ENCODE data around the gene TMEM62.

TMEM62 gene

GRCh38 chr15:43208052-43209002 lies 74.9 kb downstream of the TMEM62 start:
- TF ChIP-seq, protein P1, sequence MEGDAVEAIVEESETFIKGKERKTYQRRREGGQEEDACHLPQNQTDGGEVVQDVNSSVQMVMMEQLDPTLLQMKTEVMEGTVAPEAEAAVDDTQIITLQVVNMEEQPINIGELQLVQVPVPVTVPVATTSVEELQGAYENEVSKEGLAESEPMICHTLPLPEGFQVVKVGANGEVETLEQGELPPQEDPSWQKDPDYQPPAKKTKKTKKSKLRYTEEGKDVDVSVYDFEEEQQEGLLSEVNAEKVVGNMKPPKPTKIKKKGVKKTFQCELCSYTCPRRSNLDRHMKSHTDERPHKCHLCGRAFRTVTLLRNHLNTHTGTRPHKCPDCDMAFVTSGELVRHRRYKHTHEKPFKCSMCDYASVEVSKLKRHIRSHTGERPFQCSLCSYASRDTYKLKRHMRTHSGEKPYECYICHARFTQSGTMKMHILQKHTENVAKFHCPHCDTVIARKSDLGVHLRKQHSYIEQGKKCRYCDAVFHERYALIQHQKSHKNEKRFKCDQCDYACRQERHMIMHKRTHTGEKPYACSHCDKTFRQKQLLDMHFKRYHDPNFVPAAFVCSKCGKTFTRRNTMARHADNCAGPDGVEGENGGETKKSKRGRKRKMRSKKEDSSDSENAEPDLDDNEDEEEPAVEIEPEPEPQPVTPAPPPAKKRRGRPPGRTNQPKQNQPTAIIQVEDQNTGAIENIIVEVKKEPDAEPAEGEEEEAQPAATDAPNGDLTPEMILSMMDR (IDR thresholded peaks at IDR 0.05; ENCODE audit: low read depth, low read length), result no peak
- Histone ChIP-seq H3K27me3 (no peaks in the 10 kb centered on the region), H3K4me1 (peaks cover 5% of the 10 kb centered on the region), H3K4me3 (ENCODE audit: low read depth, low read length) (no peak overlapping the region), H3K36me3 (no peaks in the 10 kb centered on the region), H3K9me3 (no peaks in the 10 kb centered on the region)
- peak; percentile 43 for DNase-seq

DNA sequence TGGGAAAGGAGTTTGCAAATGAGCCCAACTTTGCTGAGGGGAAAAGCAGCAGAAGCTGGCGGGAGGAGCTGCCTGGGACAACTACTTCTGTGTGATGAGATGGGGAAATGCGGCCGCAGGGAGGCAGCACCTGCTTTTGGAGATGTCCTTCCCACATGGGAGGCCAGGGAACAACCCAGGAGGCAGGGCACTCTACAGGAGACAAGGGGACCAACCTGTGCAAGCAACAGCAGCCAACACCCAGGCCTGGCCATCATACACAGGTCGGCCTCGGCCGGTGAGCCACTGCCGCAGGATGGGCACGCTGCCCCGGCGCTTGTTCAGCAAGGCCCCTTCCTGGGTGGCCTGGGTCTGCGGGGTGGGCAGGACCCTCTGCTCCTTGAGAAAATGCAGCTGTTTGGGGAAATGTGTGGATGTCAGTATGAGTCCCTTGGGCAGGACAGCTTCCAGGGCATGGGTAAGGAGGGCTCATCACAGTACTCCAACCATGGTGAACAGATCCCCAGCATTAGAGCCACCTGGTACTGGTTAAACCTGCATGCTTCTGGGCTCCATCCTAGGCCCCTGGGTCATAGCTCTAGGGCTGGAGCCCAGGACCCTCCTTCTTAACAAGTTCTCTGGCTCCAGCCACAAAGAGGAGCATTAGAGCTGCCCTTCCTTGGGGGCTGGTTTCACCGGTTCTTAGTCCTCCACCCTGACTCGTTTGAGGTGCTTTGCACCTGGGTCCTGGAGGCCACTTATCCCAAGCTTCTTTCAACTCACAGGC lies 75.9 kb downstream of the TMEM62 start:
- TF ChIP-seq, protein P1 (IDR thresholded peaks at IDR 0.05; ENCODE audit: low read depth, low read length), result no peak
- H3K4me3 ChIP-seq (ENCODE audit: low read depth, low read length), result no peak overlapping the region
- no peaks in the 10 kb centered on the region for H3K27me3 ChIP-seq

GRCh38 chr15:43210172-43210745 lies 76.9 kb downstream of the TMEM62 start:
- no peaks in the 10 kb centered on the region for H3K27me3 ChIP-seq
- H3K9me3 ChIP-seq, result no peaks in the 10 kb centered on the region

More for the DNA sequence above, 75.9 kb downstream of the TMEM62 start:
- DNase-seq, result no peak
- peaks cover 5% of the 10 kb centered on the region for H3K4me1 ChIP-seq
- no peaks in the 10 kb centered on the region for H3K36me3 ChIP-seq
- H3K9me3 ChIP-seq, result no peaks in the 10 kb centered on the region

DNA sequence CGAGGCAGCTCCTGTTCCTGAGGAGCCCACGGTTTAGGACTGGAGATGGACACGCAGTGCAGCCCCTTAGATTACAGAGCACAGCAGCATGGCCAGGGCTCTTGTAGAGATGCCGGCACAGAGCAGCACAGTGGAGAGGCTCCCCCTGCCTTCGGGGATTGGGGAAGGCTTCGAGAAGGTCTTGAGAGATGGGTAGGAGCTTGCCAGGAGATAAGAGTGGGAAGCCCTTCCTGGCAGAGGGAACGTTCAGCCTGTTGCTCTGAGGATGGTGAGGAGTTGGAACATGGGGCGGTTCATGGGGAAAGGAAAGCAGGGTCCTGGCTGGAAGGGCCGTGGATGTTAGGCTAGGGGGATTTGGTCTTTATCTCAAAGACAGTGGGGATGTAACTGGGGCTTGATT lies 77.4 kb downstream of the TMEM62 start:
- Histone ChIP-seq H3K27me3 (no peaks in the 10 kb centered on the region), H3K4me3 (ENCODE audit: low read depth, low read length) (no peak overlapping the region), H3K36me3 (no peaks in the 10 kb centered on the region), H3K4me1 (peaks cover 5% of the 10 kb centered on the region), H3K9me3 (no peaks in the 10 kb centered on the region)
- DNase-seq, result no peak
- TF ChIP-seq, protein P1 (IDR thresholded peaks at IDR 0.05; ENCODE audit: low read depth, low read length), result no peak

More at GRCh38 chr15:43210172-43210745, 76.9 kb downstream of the TMEM62 start:
- Histone ChIP-seq H3K4me1 (peaks cover 5% of the 10 kb centered on the region), H3K36me3 (no peaks in the 10 kb centered on the region), H3K4me3 (ENCODE audit: low read depth, low read length) (no peak overlapping the region)
- TF ChIP-seq, protein P1 (IDR thresholded peaks at IDR 0.05; ENCODE audit: low read depth, low read length), result no peak
- no peak for DNase-seq

GRCh38 chr15:43211224-43211735 lies 77.9 kb downstream of the TMEM62 start:
- Histone ChIP-seq H3K36me3 (no peaks in the 10 kb centered on the region), H3K9me3 (no peaks in the 10 kb centered on the region), H3K4me1 (peaks cover 5% of the 10 kb centered on the region), H3K4me3 (ENCODE audit: low read depth, low read length) (no peak overlapping the region), H3K27me3 (no peaks in the 10 kb centered on the region)
- TF ChIP-seq, protein P1 (IDR thresholded peaks at IDR 0.05; ENCODE audit: low read depth, low read length), result no peak
- DNase-seq, result no peak
